GM23248 (cell line): ENCODE results near the gene VPS41. TPM values are rescaled to one million over a fixed set of nuclear protein-coding genes. Genes with fewer than 3 reads are reported as not detected.

ENCODE experiments used
- DNase-seq: peaks from one replicate; pipeline ENCODE4 v3.0.0-alpha.2; 2015
- H2AFZ ChIP-seq: fragments of 200-600 bp; sonication (generic); 2 replicates; pipeline ENCODE4 v1.6.1; 2016; ENCODE audit warnings: antibody characterized with exemption
- H3F3A ChIP-seq: fragments of 200-600 bp; sonication (generic); 2 replicates; pipeline ENCODE4 v1.6.1; 2016; ENCODE audit warnings: mild to moderate bottlenecking, antibody characterized with exemption, mixed run types; ENCODE audit not compliant: insufficient read depth
- H3K27ac ChIP-seq: fragments of 200-600 bp; sonication (generic); 2 replicates; pipeline ENCODE4 v1.5.1; 2016; ENCODE audit warnings: mild to moderate bottlenecking
- H3K27me3 ChIP-seq: fragments of 200-600 bp; sonication (generic); replicated peaks from 2 replicates; pipeline ENCODE4 v1.6.1; 2016; ENCODE audit warnings: mild to moderate bottlenecking; ENCODE audit not compliant: insufficient read depth
- H3K36me3 ChIP-seq: fragments of 200-600 bp; sonication (generic); 2 replicates; pipeline ENCODE4 v1.6.1; 2016; ENCODE audit warnings: low read depth, mild to moderate bottlenecking
- H3K4me1 ChIP-seq: fragments of 200-600 bp; sonication (generic); 2 replicates; pipeline ENCODE4 v1.6.1; 2016; ENCODE audit warnings: mild to moderate bottlenecking; ENCODE audit not compliant: insufficient read depth
- H3K4me2 ChIP-seq: fragments of 200-600 bp; sonication (generic); one replicate; pipeline ENCODE4 v1.6.1; 2016; ENCODE audit warnings: mild to moderate bottlenecking; ENCODE audit not compliant: unreplicated experiment
- H3K4me3 ChIP-seq: fragments of 200-600 bp; sonication (generic); 2 replicates; pipeline ENCODE4 v1.5.1; 2016; ENCODE audit warnings: mild to moderate bottlenecking
- H3K79me2 ChIP-seq: fragments of 200-600 bp; sonication (generic); 2 replicates; pipeline ENCODE4 v1.6.1; 2016; ENCODE audit warnings: mild to moderate bottlenecking; ENCODE audit not compliant: insufficient read depth
- H3K9ac ChIP-seq: fragments of 200-600 bp; sonication (generic); 2 replicates; pipeline ENCODE4 v1.6.1; 2016; ENCODE audit warnings: mild to moderate bottlenecking
- H3K9me2 ChIP-seq: fragments of 200-600 bp; sonication (generic); 2 replicates; pipeline ENCODE4 v1.6.1; 2016; ENCODE audit warnings: mixed run types, mild to moderate bottlenecking, moderate library complexity; ENCODE audit not compliant: insufficient read depth
- H3K9me3 ChIP-seq: fragments of 200-600 bp; sonication (generic); one replicate; pipeline ENCODE4 v1.6.1; 2017; ENCODE audit warnings: low read depth
- H4K20me1 ChIP-seq: fragments of 200-600 bp; sonication (generic); 2 replicates; pipeline ENCODE4 v1.6.0; 2016; ENCODE audit not compliant: insufficient read depth
- EZH2 ChIP-seq: fragments of 200-600 bp; sonication (generic); IDR thresholded peaks from 2 replicates; pipeline ENCODE4 v1.6.1; 2018; ENCODE audit warnings: antibody characterized with exemption, mild to moderate bottlenecking; ENCODE audit not compliant: insufficient read depth, poor library complexity, severe bottlenecking
- EZH2phosphoT487 ChIP-seq: fragments of 200-600 bp; sonication (generic); IDR thresholded peaks from 2 replicates; pipeline ENCODE4 v1.6.1; 2018; ENCODE audit warnings: antibody characterized with exemption, moderate library complexity, mild to moderate bottlenecking, low read depth; ENCODE audit not compliant: insufficient read depth
- WGBS, 2 experiments: methylation state at CpG; one replicate each; pipeline ENCODE4 v1.1.6; 2015 to 2017; ENCODE audit warnings: low lambda C conversion rate in 2 of 2, low coverage in 1 of 2; ENCODE audit errors: missing lambda C conversion rate in 2 of 2; 5-methylcytosine and 5-hydroxymethylcytosine counted together
- in situ Hi-C: fragments of 300-500 bp; cut with MboI; formaldehyde crosslinking; loops from 2 replicates; pipeline ENCODE4 v1.15.0; 2020
- polyA plus RNA-seq: library from polyadenylated mRNA; unstranded; fragments of >200 nt; fragmentation: Nextera tagmentation; extraction: Ambion mirVana; gene quantifications from 2 replicates; pipeline ENCODE4 v1.2.1, GENCODE V29; 2016
- total RNA-seq: library from RNA; depleted of rRNA; stranded (reverse); fragments of >200 nt; shearing (Covaris generic); gene quantifications from 2 replicates; pipeline ENCODE4 v1.2.3, GENCODE V29; 2014

Gene VPS41
- total and polyA plus RNA-seq, 2 experiments from 2014 or later = 30.9 to 36.4 TPM

- Histone ChIP-seq H3K36me3 (no peaks in the 10 kb centered on the region), H3K79me2 (no peaks in the 10 kb centered on the region), H3K27ac (no peak overlapping the region), H3F3A (no peaks in the 10 kb centered on the region), H3K4me2 (no peak overlapping the region), H4K20me1 (no peaks in the 10 kb centered on the region), H3K9ac (no peak overlapping the region), H3K9me3 (no peaks in the 10 kb centered on the region), H3K9me2 (no peaks in the 10 kb centered on the region), H3K27me3 (no peaks in the 10 kb centered on the region), H3K4me1 (0 out of 2 replicates have a peak, but pooled peaks cover 1% of the 10 kb centered on the region), H3K4me3 (no peak overlapping the region), H2AFZ (no peak overlapping the region)
- WGBS, 2 experiments = 86 to 94% methylated on average over 2 of the region's 2 CpGs
- no peak for DNase-seq
- in situ Hi-C loops = no loop called here
- no peak for TF ChIP-seq EZH2
- no peak for TF ChIP-seq EZH2phosphoT487
Measured at GRCh38 chr7:38806912-38807311, 102.1 kb downstream of the VPS41 start.

GRCh38 chr7:38801786-38802185 lies 107.2 kb downstream of the VPS41 start:
- Histone ChIP-seq H3K27me3 (no peaks in the 10 kb centered on the region), H2AFZ (no peak overlapping the region), H3K36me3 (no peaks in the 10 kb centered on the region), H3K27ac (no peak overlapping the region), H3K4me2 (no peak overlapping the region), H3K9me2 (no peaks in the 10 kb centered on the region), H3K9me3 (no peaks in the 10 kb centered on the region), H3F3A (no peaks in the 10 kb centered on the region), H3K4me1 (0 out of 2 replicates have a peak, but pooled peaks cover 7% of the 10 kb centered on the region), H3K4me3 (no peak overlapping the region), H3K79me2 (no peaks in the 10 kb centered on the region), H3K9ac (no peak overlapping the region), H4K20me1 (no peaks in the 10 kb centered on the region)
- 63% methylated on average over 4 of the region's 4 CpGs for WGBS, 2 experiments
- in situ Hi-C loops = no loop called here
- TF ChIP-seq EZH2phosphoT487 (no peak), EZH2 (no peak)
- no peak for DNase-seq

DNA sequence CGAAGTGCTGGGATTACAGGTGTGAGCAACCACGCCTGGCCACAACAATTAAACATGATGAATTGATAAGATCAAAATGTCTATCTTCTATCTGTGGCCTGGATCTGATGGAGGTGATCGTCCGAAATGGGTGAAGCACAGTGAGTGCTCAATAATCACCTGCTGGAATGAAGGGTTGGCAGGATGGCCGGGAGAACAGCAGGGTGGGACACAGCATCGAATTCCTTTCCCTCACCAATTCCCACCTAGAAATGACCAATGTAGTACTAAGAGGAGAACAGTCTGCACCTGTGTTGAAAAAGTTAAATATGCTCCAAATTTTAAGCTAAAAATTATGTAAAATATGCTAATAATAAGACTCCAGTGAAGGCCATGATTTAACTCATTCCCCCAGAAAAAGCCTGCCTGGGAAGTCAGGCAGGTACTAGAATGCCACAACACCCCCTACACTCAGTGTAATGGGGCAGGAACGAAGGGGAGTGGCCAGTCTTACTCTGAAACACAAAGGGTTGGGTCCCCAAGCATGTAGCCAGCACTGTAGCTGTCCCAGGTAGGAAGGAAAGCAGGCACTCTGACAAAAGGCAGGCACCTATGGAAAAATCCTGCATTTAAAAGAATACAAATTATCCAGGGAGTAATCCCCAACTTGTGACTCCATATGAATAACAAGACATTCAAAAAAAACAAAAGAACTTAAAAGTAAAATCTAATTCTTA lies 110.3 kb downstream of the VPS41 start:
- Histone ChIP-seq H3K9me2 (no peaks in the 10 kb centered on the region), H3K79me2 (no peaks in the 10 kb centered on the region), H3F3A (no peaks in the 10 kb centered on the region), H2AFZ (no peak overlapping the region), H3K9me3 (no peaks in the 10 kb centered on the region), H3K4me1 (0 out of 2 replicates have a peak, but pooled peaks cover 7% of the 10 kb centered on the region), H3K27ac (no peak overlapping the region), H4K20me1 (no peaks in the 10 kb centered on the region), H3K36me3 (no peaks in the 10 kb centered on the region), H3K4me2 (no peak overlapping the region), H3K4me3 (no peak overlapping the region), H3K9ac (no peak overlapping the region), H3K27me3 (no peaks in the 10 kb centered on the region)
- 94 to 97% methylated on average over 7 of the region's 7 CpGs for WGBS, 2 experiments
- DNase-seq = no peak
- in situ Hi-C loops = loop anchor here (25.0 kb wide), 1 partner anchor 664 kb away; no protein-coding TSS in a partner anchor
- TF ChIP-seq EZH2phosphoT487 = no peak
- TF ChIP-seq EZH2 = no peak

DNA sequence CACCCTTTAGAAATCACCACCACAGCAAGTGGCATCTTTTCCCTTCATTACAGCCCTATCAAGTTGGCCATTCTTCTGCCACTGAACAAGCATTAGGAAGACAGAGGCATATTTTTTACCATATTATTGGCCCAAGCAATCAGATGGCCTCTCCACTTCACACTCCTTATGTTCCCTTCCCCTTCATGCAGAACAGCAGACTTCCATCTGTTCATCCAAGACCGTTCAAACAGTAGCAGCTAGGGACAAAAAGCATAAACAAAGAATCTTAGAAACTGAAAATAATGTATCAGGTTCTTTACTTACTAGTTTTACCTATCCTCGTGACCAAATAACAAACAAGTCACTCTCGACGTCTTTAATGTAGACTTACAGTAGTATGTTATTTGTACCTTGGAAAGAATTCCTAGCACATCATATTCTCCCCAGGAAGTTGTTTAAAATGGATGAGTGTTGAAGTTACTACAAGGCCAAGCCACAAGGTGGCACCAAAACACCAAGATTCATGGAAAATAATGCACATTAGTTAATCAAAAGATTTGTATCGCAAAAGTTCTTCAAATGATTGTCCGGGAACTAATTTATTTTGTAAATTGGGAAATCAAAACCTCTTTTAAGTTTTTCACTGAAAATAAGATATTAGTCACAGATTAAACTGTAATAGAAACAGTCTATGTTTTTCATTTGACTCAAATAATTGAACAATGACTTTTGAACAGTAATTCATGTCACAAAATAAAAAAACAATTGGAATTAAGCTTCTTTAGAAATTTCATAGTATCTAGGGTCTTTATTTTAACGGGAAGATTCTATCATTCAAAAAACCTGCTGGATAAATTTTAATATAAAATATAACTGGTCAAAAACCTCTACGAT lies 112.1 kb downstream of the VPS41 start:
- Histone ChIP-seq H3K9ac (no peak overlapping the region), H3K79me2 (no peaks in the 10 kb centered on the region), H3F3A (no peaks in the 10 kb centered on the region), H2AFZ (no peak overlapping the region), H3K4me3 (no peak overlapping the region), H3K36me3 (no peaks in the 10 kb centered on the region), H3K9me2 (no peaks in the 10 kb centered on the region), H3K4me1 (0 out of 2 replicates have a peak, but pooled peaks cover 5% of the 10 kb centered on the region), H3K27ac (no peak overlapping the region), H3K27me3 (no peaks in the 10 kb centered on the region), H4K20me1 (no peaks in the 10 kb centered on the region), H3K4me2 (no peak overlapping the region), H3K9me3 (no peaks in the 10 kb centered on the region)
- 27% methylated on average over 8 of the region's 8 CpGs for WGBS, 2 experiments
- in situ Hi-C loops = loop anchor here (25.0 kb wide), 1 partner anchor 665 kb away; no protein-coding TSS in a partner anchor
- DNase-seq = peak; percentile 66
- TF ChIP-seq EZH2phosphoT487 = no peak
- TF ChIP-seq EZH2 = no peak
